PFSK-1 (cell line): ENCODE measurements around the gene UBE2J2.

ENCODE experiments used
- POLR2AphosphoS5 ChIP-seq: IDR thresholded peaks from 2 replicates; pipeline ENCODE4 v1.6.1; 2012; ENCODE audit warnings: low read depth, mild to moderate bottlenecking, control low read depth, low read length, moderate library complexity
- TF ChIP-seq, protein P1 (sequence below), 2 experiments: IDR thresholded peaks; 2 replicates each; pipeline versions ENCODE4 v1.6.1 to v1.8.0; 2011 to 2012; ENCODE audit warnings: low read depth in 2 of 2, low read length in 2 of 2, control low read depth in 1 of 2, inconsistent platforms in 1 of 2, mild to moderate bottlenecking in 1 of 2, moderate library complexity in 1 of 2; ENCODE audit not compliant: insufficient read depth in 1 of 2

DNA sequence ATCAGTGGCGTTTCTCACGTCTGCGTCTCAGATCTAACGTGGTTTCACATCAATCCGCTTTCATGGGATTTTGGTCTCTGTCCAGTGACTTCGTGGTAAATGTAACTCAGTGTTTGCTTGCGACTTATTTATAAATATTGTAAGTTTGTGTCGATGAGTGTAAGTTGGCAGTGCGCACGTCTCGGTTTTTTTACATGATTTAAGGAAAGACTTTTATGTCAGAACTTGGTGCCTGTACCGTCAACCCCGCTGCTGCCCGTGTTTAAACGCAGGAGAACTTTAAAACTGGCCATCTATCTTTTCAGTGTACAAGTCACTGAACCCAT lies 40.1 kb downstream of the UBE2J2 start:
- TF ChIP-seq, protein P1, sequence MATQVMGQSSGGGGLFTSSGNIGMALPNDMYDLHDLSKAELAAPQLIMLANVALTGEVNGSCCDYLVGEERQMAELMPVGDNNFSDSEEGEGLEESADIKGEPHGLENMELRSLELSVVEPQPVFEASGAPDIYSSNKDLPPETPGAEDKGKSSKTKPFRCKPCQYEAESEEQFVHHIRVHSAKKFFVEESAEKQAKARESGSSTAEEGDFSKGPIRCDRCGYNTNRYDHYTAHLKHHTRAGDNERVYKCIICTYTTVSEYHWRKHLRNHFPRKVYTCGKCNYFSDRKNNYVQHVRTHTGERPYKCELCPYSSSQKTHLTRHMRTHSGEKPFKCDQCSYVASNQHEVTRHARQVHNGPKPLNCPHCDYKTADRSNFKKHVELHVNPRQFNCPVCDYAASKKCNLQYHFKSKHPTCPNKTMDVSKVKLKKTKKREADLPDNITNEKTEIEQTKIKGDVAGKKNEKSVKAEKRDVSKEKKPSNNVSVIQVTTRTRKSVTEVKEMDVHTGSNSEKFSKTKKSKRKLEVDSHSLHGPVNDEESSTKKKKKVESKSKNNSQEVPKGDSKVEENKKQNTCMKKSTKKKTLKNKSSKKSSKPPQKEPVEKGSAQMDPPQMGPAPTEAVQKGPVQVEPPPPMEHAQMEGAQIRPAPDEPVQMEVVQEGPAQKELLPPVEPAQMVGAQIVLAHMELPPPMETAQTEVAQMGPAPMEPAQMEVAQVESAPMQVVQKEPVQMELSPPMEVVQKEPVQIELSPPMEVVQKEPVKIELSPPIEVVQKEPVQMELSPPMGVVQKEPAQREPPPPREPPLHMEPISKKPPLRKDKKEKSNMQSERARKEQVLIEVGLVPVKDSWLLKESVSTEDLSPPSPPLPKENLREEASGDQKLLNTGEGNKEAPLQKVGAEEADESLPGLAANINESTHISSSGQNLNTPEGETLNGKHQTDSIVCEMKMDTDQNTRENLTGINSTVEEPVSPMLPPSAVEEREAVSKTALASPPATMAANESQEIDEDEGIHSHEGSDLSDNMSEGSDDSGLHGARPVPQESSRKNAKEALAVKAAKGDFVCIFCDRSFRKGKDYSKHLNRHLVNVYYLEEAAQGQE (IDR thresholded peaks at IDR 0.05; ENCODE audit: insufficient read depth in 1 of 2, low read depth in 2 of 2, low read length in 2 of 2), result no peak
- TF ChIP-seq POLR2AphosphoS5, result no peak
